PC-9 (cell line): ENCODE results near the gene PDCD1LG2. TPM values are rescaled to one million over a fixed set of nuclear protein-coding genes. Genes with fewer than 3 reads are reported as not detected.

Experiments used
- BruUV-seq: library from RNA; stranded (reverse); fragments of 400-500 nt; replicated peaks from 2 replicates; lab custom pipeline; 2021; lab: Mats Ljungman, UMichigan
- CTCF ChIA-PET: fragments of 300-600 bp; sonication (Branson Sonifier 250); formaldehyde crosslinking; loops from one replicate; lab custom pipeline; 2022; ENCODE audit warnings: antibody characterized with exemption; lab: Charles Lee
- POLR2A ChIA-PET: fragments of 300-600 bp; sonication (Branson Sonifier 250); formaldehyde crosslinking; loops from one replicate; lab custom pipeline; 2022; ENCODE audit warnings: antibody characterized with exemption; ENCODE audit not compliant: unreplicated experiment; lab: Charles Lee
- DNase-seq, 2 experiments: peaks; one replicate each; pipeline versions ENCODE4 v3.0.0 to v3.0.0-alpha.2; 2015 to 2022; ENCODE audit warnings: mixed read lengths in 1 of 2
- H2AFZ ChIP-seq: fragments of 200-600 bp; sonication (generic); 2 replicates; pipeline ENCODE4 v1.8.1; 2017; ENCODE audit warnings: antibody characterized with exemption
- H3F3A ChIP-seq: fragments of 200-600 bp; sonication (generic); 2 replicates; pipeline ENCODE4 v1.8.1; 2017; ENCODE audit warnings: antibody characterized with exemption, mild to moderate bottlenecking, low read depth; ENCODE audit not compliant: insufficient read depth
- H3K27ac ChIP-seq: fragments of 200-600 bp; sonication (generic); 2 replicates; pipeline ENCODE4 v1.6.1; 2016; ENCODE audit warnings: mixed run types
- H3K27me3 ChIP-seq: fragments of 200-600 bp; sonication (generic); 2 replicates; pipeline ENCODE4 v1.6.1; 2016; ENCODE audit warnings: low read depth, mixed run types; ENCODE audit not compliant: insufficient read depth
- H3K36me3 ChIP-seq: fragments of 200-600 bp; sonication (generic); 2 replicates; pipeline ENCODE4 v1.6.1; 2016; ENCODE audit warnings: low read depth, mixed run types
- H3K4me1 ChIP-seq: fragments of 200-600 bp; sonication (generic); replicated peaks from 2 replicates; pipeline ENCODE4 v1.6.1; 2016; ENCODE audit warnings: mixed run types; ENCODE audit not compliant: insufficient read depth
- H3K4me2 ChIP-seq: fragments of 200-600 bp; sonication (generic); 2 replicates; pipeline ENCODE4 v1.6.1; 2017; ENCODE audit warnings: mixed run types
- H3K4me3 ChIP-seq: fragments of 200-600 bp; sonication (generic); 2 replicates; pipeline ENCODE4 v1.6.1; 2016; ENCODE audit warnings: mixed run types
- H3K79me2 ChIP-seq: fragments of 200-600 bp; sonication (generic); 2 replicates; pipeline ENCODE4 v1.6.1; 2017; ENCODE audit warnings: low read depth, mixed run types
- H3K9me2 ChIP-seq: fragments of 200-600 bp; sonication (generic); 2 replicates; pipeline ENCODE4 v1.8.1; 2017; ENCODE audit warnings: mild to moderate bottlenecking; ENCODE audit not compliant: insufficient read depth
- H3K9me3 ChIP-seq: fragments of 200-600 bp; sonication (generic); 2 replicates; pipeline ENCODE4 v1.8.1; 2016; ENCODE audit warnings: low read depth; ENCODE audit not compliant: insufficient read depth
- H4K20me1 ChIP-seq: fragments of 200-600 bp; sonication (generic); 2 replicates; pipeline ENCODE4 v1.8.1; 2017; ENCODE audit not compliant: insufficient read depth
- CTCF ChIP-seq: fragments of 200-600 bp; sonication (generic); conservative IDR thresholded peaks from 2 replicates; pipeline ENCODE4 v1.6.1; 2017; ENCODE audit warnings: mixed run types, antibody characterized with exemption, mild to moderate bottlenecking, moderate library complexity
- EZH2 ChIP-seq: fragments of 200-600 bp; sonication (generic); IDR thresholded peaks from 2 replicates; pipeline ENCODE4 v1.8.0; 2017; ENCODE audit warnings: antibody characterized with exemption, low read depth
- intact Hi-C: fragments of 100-400 bp; cut with micrococcal nuclease; formaldehyde crosslinking; loops from one replicate; pipeline ENCODE4 v1.10.0; 2022; ENCODE audit not compliant: unreplicated experiment
- total RNA-seq: library from RNA; stranded (reverse); gene quantifications from 2 replicates; pipeline ENCODE4 v1.2.3, GENCODE V29; 2021

Gene PDCD1LG2
- total RNA-seq, 1 experiment from 2014 or later: 1.4 TPM

- H3K4me3 ChIP-seq: peak overlapping the region; percentile 53
- H4K20me1 ChIP-seq: no peaks in the 10 kb centered on the region
- ChIA-PET CTCF (no interaction called here), POLR2A (no interaction called here)
- H3K27ac ChIP-seq: peak overlapping the region; percentile 90
- no peak overlapping the region; the same call in 1 of the 2 replicates for H2AFZ ChIP-seq
- no peaks in the 10 kb centered on the region for H3K79me2 ChIP-seq
- H3K36me3 ChIP-seq: no peaks in the 10 kb centered on the region
- no peaks in the 10 kb centered on the region for H3K9me3 ChIP-seq
- peaks cover 27% of the 10 kb centered on the region for H3F3A ChIP-seq
- TF ChIP-seq CTCF: no peak
- no peak for TF ChIP-seq EZH2
- DNase-seq: no peak
- intact Hi-C loops: loop anchor here (2.0 kb wide), 1 partner anchor 63 kb away; no protein-coding TSS in a partner anchor
- no peaks in the 10 kb centered on the region for H3K27me3 ChIP-seq
- peaks cover 46% of the 10 kb centered on the region for H3K4me1 ChIP-seq
- peak overlapping the region; percentile 82 for H3K4me2 ChIP-seq
- H3K9me2 ChIP-seq: no peaks in the 10 kb centered on the region
- no TSS peak for BruUV-seq
Measured at GRCh38 chr9:5511476-5511875, 1.1 kb downstream of the PDCD1LG2 start.

DNA sequence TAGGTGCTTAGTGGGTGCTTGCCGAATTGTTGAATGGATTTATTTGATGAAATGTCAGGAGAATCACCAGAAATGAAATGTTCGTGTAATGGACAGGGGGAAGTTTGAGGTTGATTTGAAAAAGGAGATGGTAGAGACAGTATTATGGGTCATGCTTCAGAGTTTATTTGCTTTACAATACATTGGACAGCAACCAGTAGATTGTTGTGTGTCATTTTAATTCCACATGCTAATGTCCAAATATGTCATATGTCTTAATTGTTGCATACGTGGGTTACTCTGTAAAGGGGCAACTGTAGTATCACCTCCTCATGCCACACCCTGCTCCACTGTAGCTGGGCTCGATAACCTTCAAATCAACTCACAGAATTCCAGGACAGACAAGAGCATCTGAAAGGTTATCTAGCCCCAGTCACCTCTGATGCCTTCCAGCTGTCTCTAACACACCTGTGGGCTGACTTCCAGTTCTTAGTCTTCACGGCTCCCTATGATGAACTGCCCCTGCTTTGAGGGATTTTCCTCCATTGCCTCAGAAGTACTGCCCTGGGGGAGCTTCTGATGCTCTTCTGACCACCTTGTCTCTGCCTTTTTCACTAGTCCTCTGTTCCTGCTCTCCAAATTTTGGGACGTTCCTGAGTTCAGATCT is 1.7 kb downstream of the PDCD1LG2 start:
- H3K36me3 ChIP-seq: no peaks in the 10 kb centered on the region
- no peak overlapping the region for H2AFZ ChIP-seq
- H3K4me2 ChIP-seq: peak overlapping the region; percentile 82
- H3F3A ChIP-seq: peaks cover 27% of the 10 kb centered on the region
- H3K79me2 ChIP-seq: no peaks in the 10 kb centered on the region
- no peaks in the 10 kb centered on the region for H3K9me2 ChIP-seq
- H4K20me1 ChIP-seq: no peaks in the 10 kb centered on the region
- POLR2A ChIA-PET: no interaction called here
- DNase-seq: no peak
- peak overlapping the region; percentile 90 for H3K27ac ChIP-seq
- H3K4me1 ChIP-seq: peaks cover 46% of the 10 kb centered on the region
- H3K27me3 ChIP-seq: no peaks in the 10 kb centered on the region
- peak overlapping the region; percentile 53; the same call in 1 of the 2 replicates for H3K4me3 ChIP-seq
- no peaks in the 10 kb centered on the region for H3K9me3 ChIP-seq
- no TSS peak for BruUV-seq
- CTCF ChIA-PET: no interaction called here
- intact Hi-C loops: loop anchor here (2.0 kb wide), 1 partner anchor 63 kb away; no protein-coding TSS in a partner anchor
- TF ChIP-seq EZH2: no peak
- no peak for TF ChIP-seq CTCF

GRCh38 chr9:5512658-5513452 is 2.5 kb downstream of the PDCD1LG2 start:
- ChIA-PET CTCF (no interaction called here), POLR2A (no interaction called here)
- intact Hi-C loops: no loop called here
- no peaks in the 10 kb centered on the region for H3K9me2 ChIP-seq
- no peaks in the 10 kb centered on the region for H3K79me2 ChIP-seq
- H4K20me1 ChIP-seq: no peaks in the 10 kb centered on the region
- H3K27me3 ChIP-seq: no peaks in the 10 kb centered on the region
- DNase-seq: no peak
- no peaks in the 10 kb centered on the region for H3K36me3 ChIP-seq
- peak overlapping the region; percentile 82 for H3K4me2 ChIP-seq
- BruUV-seq: no TSS peak
- 0 out of 2 replicates have a peak overlapping the region, but pooled peaks have one; percentile 90 for H3K27ac ChIP-seq
- H3K4me1 ChIP-seq: peaks cover 46% of the 10 kb centered on the region
- no peak overlapping the region for H2AFZ ChIP-seq
- peaks cover 27% of the 10 kb centered on the region for H3F3A ChIP-seq
- H3K9me3 ChIP-seq: no peaks in the 10 kb centered on the region
- TF ChIP-seq EZH2 (no peak), CTCF (no peak)
- no peak overlapping the region; the same call in 1 of the 2 replicates for H3K4me3 ChIP-seq
